HG03060 (cell line): Measurements from ENCODE around the gene MBNL2.

ENCODE experiments used
- ATAC-seq: cut with Tn5 transposase; IDR thresholded peaks from one replicate; pipeline ENCODE4 v1.9.1; 2021; ENCODE audit warnings: low read depth, moderate number of reproducible peaks; ENCODE audit not compliant: unreplicated experiment

The MBNL2 gene

GRCh38 chr13:97318532-97318931, 96.4 kb downstream of the MBNL2 start:
- ATAC-seq, result no peak

GRCh38 chr13:97319113-97319720, 97.1 kb downstream of the MBNL2 start:
- no peak for ATAC-seq

DNA sequence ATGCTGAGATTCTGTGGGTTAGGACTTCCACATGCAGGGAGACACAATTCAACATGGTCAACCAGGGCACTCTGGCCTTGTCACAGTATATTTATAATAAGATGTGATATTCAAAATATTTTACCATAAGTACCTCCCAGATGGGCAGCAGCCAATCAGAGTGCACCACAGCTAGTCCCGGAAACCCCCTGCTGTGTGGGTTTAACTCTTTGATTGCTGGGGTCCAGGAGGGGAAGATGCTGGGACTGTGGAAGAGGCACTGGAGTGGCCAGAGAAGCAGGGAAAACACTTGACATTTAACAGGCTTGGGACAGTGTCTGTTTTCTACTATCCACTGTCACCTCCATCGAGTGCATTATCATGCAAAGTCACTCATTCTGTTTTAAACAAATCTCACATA, 99.0 kb downstream of the MBNL2 start:
- ATAC-seq, result no peak

DNA sequence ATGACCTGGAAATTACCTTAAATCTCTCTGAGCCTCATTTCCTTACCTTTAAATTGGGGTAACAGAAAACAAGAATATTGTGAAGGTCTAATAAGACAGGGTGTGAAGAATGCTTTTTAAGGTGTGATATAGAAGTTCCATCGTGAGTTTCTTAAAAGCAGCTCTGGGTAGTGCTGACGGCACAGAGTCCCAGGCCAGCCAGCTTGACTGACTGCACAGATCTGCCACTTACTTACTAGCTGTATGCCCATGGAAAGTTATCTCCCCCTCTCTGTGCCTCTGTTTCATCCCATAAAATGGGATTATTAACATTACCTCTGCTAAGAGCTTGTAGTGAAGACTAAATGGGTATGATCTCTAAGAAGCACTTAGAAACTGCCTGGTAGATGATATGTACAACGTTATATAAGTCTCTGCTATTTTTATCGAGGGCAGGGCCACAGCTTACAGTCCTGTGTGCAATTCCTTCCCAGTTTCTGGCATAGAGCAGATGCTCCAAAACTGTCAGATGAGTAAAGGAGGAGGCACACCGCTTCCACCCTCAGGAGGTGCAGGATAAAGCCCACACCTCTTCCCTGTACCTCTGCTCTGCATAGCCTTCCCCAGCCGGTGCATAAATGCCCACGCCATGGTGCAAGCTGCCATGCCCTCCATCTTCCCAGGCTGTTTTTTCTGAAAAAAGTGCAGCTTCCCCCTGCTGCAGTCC, 99.6 kb downstream of the MBNL2 start:
- no peak for ATAC-seq

DNA sequence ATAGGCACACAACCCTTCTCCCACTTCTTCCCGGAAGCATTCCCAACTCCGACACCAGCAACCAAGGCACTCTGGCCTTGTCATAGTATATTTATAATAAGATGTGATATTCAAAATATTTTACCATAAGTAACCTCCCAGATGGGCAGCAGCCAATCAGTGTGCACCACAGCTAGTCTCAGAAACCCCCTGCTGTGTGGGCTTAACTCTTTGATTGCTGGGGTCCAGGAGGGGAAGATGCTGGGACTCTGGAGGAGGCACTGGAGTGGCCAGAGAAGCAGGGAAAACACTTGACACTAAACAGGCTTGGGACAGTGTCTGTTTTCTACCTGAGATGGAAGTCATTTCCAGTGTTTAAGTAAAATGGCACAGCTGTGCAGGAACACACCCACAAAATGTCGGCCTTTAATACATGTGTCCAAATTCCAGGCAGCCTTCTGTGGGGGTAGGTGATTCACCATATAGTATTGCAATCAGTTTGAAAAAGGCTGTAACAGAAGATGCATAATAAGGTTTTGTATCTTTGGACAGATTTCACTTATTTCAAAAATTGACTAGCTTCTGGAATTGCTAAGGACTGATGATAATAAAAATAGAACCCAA, 100.7 kb downstream of the MBNL2 start:
- no peak for ATAC-seq

- ATAC-seq, result no peak
These were observed 102.0 kb downstream of the MBNL2 start for GRCh38 chr13:97324115-97324514.

GRCh38 chr13:97325738-97326137, 103.6 kb downstream of the MBNL2 start:
- ATAC-seq, result no peak

DNA sequence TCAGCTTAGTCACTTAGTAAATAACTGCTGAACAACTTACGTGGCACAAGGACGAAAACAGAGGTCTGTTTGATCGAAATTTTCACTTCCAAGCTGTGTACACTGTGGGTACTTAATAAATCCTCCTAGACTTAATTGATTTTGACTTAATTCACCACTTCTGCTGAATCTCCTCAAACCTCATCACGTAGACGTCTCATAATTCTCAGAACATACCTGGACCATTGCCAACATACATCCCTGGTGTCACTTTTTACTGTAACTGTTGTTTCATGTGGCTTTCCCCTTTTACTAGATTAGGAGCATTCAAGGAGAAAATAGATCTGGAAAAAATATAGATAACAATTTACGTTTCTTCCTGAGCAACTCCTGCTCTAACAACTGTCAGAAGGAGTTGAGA, 105.0 kb downstream of the MBNL2 start:
- ATAC-seq, result no peak

GRCh38 chr13:97327506-97328221, 105.5 kb downstream of the MBNL2 start:
- no peak for ATAC-seq

- ATAC-seq, result no peak
These were observed 106.2 kb downstream of the MBNL2 start for GRCh38 chr13:97328222-97328790.

DNA sequence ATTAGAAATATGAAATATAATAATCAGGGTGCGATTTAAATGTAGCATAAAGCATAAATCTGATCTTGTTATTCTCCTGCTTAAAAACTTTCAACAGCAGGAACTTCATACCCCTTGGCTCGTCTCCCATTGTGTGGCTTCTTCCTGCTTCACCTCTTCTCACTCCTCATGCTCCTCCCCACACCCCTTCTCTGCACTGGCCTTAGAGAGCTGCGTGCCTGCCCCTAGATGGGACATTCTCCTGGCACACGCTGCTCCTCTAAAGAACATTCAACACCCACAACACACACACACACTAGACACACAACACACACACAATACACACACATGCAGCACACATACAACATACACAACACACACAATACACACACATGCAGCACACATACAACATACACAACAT, 107.2 kb downstream of the MBNL2 start:
- ATAC-seq, result no peak

- ATAC-seq, result no peak
These were observed 108.3 kb downstream of the MBNL2 start for GRCh38 chr13:97330448-97330847.

DNA sequence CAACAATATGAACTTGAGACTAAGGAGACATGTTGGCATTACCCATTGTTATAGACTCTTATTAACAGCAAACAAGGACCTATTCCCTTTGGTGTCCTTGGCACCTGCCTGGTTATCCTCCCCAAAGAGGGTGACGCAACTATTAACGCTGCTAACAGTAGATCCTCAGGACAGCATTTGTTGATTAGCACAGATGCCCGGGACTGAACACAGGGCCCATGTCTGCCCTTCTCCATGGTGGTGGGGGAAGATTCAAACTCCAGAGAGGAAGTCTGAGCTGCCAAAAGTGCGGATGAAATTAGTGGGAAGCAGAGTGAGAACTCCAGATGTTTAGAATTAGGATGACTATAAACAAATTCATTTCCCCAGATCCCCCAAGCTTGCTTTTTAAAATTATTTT, 110.6 kb downstream of the MBNL2 start:
- ATAC-seq, result no peak

GRCh38 chr13:97333983-97334382, 111.8 kb downstream of the MBNL2 start:
- no peak for ATAC-seq

DNA sequence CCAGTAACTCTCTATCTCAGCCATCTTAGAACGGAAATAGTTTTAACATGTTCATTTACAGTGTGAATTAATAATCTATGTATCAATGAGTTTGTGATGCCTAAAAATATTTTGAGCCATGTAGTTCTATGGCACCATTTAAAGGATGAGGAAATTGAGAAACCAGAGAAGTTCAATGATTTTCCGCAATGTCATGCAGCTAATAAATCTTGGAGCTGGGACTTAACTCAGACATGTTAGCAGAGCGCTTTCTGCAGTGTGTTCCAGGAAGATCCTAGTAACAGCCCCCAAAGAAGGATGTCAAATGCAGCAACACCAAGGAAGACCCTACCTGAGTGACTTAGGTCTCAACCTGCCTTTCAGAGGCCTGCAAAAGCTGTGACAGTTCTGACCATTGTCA, 112.6 kb downstream of the MBNL2 start:
- ATAC-seq, result no peak

DNA sequence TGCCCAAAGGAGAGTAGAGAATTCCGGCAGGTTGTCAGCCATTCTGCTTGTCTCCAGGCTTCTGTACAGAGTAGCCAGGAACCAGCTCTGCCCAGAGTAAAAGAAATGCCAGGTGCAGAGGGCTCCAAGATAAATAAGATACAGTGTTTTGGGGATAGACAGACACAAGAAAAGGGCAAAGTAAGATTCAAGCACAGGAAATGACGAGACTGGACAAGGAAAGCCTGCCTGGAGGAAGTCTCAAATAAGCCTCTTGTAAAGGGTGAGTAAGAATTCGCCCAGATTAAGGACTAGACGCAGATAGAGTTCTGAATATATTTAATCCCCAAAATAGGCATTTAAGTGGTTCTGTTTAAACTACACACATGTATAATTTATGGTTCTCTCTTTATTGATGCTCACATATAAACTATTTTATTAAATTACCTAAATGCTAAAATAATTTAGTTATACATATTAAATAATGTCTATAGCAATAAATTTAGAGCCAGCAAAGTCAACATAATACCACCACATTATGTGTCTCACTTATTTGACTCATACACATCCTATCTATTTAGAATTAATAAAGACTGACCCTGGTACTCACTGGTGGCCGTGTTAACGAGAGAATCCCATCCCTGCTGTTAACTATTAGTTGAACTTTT, 113.5 kb downstream of the MBNL2 start:
- no peak for ATAC-seq

DNA sequence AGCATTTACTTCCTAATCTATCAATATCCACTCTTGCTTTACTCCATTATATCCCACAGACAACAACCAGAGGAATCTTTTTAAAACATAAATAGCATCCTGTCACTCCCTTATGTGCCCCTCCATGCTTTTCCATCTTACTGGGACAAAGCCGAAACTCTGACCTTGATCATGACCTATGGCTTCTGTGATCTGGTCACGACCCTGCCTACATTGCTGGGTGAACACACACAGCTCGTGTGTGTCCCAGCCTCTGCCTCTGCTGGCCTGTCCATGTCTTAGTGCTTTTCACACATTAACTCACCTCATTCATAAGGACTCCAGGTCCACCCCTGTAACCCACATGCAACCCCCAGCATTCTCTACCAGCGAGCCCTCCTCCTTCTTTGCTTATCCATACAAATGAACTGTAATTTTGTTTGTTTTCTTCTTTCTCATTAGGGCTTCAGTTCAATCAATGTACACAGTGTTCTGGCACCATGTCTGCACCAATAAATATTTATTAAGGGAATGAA, 115.9 kb downstream of the MBNL2 start:
- no peak for ATAC-seq

DNA sequence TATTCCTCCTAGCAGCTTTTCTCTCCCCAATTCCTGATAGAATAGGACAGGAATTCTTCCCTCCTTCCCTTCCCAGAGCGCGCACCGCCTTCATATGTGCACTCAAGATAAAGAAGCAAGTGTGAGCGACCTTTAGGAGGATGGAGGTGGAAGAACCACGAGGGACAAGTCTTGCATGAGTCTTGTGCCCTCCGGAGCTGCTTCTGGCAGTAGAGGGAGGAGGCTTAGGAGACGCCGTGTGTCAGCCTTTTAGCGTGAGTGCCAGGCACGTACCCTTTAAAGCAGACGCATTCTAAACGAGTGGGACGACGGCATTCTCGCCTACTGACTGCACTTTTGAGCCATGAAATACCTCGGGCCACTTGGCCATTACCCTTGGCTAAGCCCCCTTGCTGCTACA, 116.4 kb downstream of the MBNL2 start:
- ATAC-seq, result no peak

GRCh38 chr13:97339019-97339987, 117.2 kb downstream of the MBNL2 start:
- ATAC-seq, result no peak
